RWPE1 (cell line): ENCODE data around the gene PPP3R1.

Experiments
- CTCF ChIA-PET: fragments of 350-600 bp; sonication (Branson Sonifier 250); formaldehyde crosslinking; extraction: SDS; loops from one replicate; lab custom pipeline; 2021; lab: Yijun Ruan, JAX
- POLR2A ChIA-PET: fragments of 400-600 bp; formaldehyde crosslinking; extraction: SDS; loops from one replicate; lab custom pipeline; 2020; ENCODE audit warnings: antibody characterized with exemption; ENCODE audit not compliant: low non-redundant PET; lab: Yijun Ruan, JAX
- DNase-seq: peaks from one replicate; pipeline ENCODE4 v3.0.0; 2012; ENCODE audit warnings: low spot score
- H3K27ac ChIP-seq: fragments of 450-650 bp; 2 replicates; pipeline ENCODE4 v1.5.1; 2017
- TF ChIP-seq, protein P1 (sequence below): fragments of 450-650 bp; conservative IDR thresholded peaks from 2 replicates; pipeline ENCODE4 v1.5.1; 2017; ENCODE audit warnings: low read depth, mild to moderate bottlenecking

The PPP3R1 gene

DNA sequence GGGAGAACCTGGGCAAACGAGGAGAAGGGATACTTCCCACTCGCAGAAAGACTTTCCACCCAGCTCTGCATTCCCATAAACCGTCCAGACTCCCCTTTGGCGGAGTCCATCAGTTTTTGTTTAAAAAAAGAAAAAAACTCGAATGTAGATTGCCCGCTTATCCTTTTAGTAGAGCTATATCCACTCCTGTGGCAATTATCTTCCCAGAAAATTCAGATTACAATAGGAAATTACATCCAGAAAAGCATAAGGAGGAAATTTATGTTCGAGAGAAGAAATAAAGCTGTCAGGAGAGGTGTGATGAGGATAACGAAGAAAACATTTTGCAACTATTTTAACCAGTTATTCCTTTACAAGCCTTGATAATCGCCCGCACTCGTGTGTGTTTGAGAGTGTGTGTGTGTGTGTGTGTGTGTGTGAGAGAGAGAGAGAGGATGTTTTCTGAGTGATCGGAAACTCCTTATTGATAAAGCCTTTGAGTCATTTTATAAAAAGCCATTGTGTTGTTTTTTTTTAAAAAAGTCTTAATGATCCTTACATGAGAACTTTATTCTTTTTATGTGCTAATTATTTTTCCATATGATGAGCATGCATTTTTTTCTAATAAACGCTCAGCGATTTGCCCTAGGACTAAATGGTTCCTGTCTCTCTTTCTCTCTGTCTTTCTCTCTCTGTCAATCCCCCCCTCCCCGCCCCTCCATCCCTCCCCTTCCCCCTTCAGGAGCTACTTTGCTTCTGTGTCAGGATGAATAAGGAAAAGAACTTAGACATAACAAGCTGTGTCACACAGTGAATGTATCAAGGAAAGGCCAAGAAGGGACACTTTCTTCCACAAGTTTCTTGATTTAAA lies 1.1 kb upstream of the PPP3R1 start:
- H3K27ac ChIP-seq: peak overlapping the region; percentile 97
- TF ChIP-seq, protein P1, sequence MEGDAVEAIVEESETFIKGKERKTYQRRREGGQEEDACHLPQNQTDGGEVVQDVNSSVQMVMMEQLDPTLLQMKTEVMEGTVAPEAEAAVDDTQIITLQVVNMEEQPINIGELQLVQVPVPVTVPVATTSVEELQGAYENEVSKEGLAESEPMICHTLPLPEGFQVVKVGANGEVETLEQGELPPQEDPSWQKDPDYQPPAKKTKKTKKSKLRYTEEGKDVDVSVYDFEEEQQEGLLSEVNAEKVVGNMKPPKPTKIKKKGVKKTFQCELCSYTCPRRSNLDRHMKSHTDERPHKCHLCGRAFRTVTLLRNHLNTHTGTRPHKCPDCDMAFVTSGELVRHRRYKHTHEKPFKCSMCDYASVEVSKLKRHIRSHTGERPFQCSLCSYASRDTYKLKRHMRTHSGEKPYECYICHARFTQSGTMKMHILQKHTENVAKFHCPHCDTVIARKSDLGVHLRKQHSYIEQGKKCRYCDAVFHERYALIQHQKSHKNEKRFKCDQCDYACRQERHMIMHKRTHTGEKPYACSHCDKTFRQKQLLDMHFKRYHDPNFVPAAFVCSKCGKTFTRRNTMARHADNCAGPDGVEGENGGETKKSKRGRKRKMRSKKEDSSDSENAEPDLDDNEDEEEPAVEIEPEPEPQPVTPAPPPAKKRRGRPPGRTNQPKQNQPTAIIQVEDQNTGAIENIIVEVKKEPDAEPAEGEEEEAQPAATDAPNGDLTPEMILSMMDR: no peak
- POLR2A ChIA-PET: no interaction called here
- DNase-seq: no peak
- CTCF ChIA-PET: interaction anchor here (0.6 to 1.4 kb wide), 3 partner anchors 131 to 671 kb away, joined by 3 to 6 read pairs (median 5); no protein-coding TSS in a partner anchor

DNA sequence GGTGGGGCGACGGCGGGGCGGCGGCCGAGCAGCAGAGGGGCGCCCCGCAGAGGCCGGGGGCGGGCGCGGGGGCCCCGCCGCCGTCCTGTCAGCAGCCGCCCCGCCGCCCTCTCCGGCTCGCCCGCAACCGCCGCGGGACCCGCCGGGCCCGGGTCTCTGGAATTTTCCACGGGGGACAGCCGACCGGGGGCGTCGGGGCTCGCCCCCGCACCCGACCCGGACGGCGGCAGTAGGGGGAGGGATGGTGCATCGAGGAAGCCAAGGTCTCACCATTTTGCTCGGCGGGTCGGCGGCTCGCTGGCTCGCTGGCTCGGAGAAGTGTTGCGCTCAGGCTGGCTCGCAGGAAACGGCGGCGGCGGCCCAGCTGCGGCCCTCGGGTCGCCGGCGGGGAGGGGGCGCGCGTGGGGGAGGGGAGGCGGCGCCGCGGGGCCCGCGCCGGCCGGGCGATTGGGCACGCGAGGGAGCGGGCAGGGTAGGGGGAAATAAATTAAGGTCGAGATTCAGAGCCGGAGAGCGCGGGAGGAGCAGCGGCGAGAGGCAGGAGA lies 405 bp downstream of the PPP3R1 start:
- CTCF ChIA-PET: interaction anchor here (0.7 kb wide), 1 partner anchor 77 kb away, joined by 3 read pairs; no protein-coding TSS in a partner anchor

DNA sequence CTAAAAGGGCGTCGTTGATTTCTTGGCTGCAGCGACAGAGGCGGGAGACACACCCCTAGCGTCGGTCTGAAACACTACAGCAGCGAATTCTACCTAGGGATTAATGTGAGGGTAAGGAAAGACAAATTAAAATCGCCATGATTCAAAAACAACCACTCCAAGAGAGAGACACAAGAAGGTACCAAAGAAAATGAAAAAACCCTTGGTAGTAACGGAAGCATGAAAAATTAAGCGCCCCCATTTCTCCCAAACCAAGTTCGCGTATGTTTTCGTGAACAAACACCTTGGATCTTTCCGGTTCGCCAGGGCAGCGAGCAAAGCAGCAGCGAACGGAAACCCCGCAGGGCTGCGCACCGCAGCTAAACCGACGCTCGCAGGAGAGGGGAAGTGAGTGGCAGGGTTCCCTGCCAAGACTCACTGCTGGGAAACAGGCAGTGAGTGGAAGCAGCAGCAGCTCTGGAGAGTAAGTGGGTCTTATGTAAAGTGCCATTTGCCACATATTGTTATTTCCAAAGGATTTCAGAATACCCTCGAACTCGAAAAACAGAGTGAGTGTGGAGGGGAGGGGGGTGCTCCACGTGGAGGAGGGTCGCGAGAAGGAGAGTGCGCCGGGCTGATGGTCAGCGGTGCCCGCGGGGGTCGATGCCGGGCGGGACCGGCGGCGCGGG lies 1.0 kb downstream of the PPP3R1 start:
- TF ChIP-seq, protein P1: peak; percentile 82
- CTCF ChIA-PET: interaction anchor here (0.7 kb wide), 2 partner anchors 55 to 76 kb away, joined by 3 to 4 read pairs; no protein-coding TSS in a partner anchor
- DNase-seq: peak; percentile 66
- POLR2A ChIA-PET: no interaction called here
- H3K27ac ChIP-seq: peak overlapping the region; percentile 97

More for the DNA sequence above, 405 bp downstream of the PPP3R1 start:
- TF ChIP-seq, protein P1: no peak
- H3K27ac ChIP-seq: peak overlapping the region; percentile 97
- POLR2A ChIA-PET: no interaction called here
- peak; percentile 12 for DNase-seq

DNA sequence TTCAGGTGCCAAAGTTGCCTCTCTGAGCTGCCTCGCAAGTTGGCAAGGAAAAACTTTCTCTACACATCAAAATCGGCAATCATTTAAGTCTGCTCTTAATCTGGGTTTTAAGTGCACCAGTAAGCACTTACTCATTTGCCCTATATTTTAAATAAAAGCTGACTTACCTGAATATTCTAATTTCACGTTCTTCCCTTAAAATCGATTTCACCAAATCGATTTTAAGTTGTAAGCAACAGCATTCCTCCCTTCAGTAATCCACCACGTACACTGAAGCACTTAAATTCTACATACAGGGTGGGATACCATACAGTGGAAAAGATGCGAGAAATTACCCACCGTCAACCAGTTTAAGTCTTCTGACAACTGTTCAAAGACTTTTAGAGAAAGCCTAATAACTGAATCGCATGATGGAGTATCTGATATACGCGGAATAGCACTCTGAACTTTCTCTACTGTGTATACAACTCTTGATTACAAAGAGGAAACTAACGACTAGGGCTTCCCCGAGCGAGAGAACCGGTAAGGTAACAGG lies 1.6 kb downstream of the PPP3R1 start:
- TF ChIP-seq, protein P1: no peak
- POLR2A ChIA-PET: no interaction called here
- no peak for DNase-seq
- CTCF ChIA-PET: interaction anchor here (0.6 to 1.2 kb wide), 7 partner anchors 10 to 189 kb away, joined by 3 to 5 read pairs (median 3); no protein-coding TSS in a partner anchor
- peak overlapping the region; percentile 97 for H3K27ac ChIP-seq

DNA sequence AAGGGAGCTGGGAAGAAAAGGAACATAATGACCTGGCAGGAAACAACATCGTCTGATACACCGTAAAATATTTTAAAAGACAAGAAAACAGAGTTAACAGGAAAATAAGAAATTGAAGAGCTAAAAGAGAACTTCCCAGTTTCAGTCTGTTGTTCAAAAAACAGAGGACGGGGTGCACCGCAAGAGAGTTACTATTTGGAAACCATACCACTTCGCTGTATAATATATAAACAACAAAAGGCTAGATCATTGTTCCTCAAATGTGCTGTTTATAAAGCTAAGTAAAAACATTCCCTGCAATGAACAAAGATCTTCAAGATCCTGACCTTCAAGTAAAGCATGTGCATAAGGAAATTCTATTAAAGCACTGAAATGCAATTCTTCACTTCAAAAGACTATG lies 2.1 kb downstream of the PPP3R1 start:
- CTCF ChIA-PET: interaction anchor here (0.6 to 1.2 kb wide), 7 partner anchors 9 to 190 kb away, joined by 3 to 5 read pairs (median 3); no protein-coding TSS in a partner anchor
- TF ChIP-seq, protein P1: no peak
- H3K27ac ChIP-seq: no peak overlapping the region

DNA sequence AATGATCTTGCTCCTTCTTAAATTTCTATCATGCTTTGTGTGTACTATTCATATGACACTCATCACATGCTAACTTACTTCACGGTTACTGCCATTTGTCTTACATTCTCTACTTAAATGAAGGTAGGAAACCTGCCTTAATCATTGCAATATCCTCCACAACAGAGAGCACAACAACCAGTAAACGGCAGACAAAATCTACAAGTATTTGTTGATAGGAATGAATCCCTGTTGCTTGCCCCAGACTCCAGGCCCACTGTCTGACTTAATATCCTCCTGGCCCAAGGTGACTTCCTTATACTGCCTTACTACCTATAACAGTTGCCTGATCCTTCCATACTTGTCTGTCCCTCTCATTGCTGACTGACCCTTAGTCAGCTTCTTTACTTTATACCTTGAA lies 3.5 kb downstream of the PPP3R1 start:
- TF ChIP-seq, protein P1: no peak
- ChIA-PET CTCF (no interaction called here), POLR2A (no interaction called here)
- no peak for DNase-seq
- H3K27ac ChIP-seq: no peak overlapping the region

More for the DNA sequence above, 2.1 kb downstream of the PPP3R1 start:
- no peak for DNase-seq
- POLR2A ChIA-PET: no interaction called here
